ENCODE measurements around the gene PRR23B.
"Not testable (repeated sequence)": the region's sequence is repeated elsewhere in the genome, so short reads cannot be mapped to it uniquely, and the experiment has no call there.

PRR23B gene

DNA sequence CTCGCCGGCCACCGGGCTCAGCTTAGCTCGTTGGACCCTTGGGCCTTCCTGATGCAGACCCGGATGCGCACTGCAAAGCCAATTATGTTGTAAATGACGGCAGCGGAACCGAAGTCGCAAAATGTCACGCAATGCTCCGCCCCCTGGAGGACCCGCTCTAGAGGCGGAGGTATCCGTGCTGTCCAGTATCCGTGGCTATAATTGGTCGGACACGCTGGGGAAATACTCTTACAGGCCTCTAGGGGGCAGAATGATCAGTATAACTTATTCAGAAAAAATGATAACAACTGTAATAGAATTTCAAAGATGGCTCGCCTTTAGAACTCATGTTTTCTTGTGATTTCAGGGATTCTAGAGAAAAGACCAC, at the start of gene PRR23B:
Gene PRR23B (minus strand): TSS at position 59 of the 367 bp plus-strand sequence. CDS start 265 bp downstream, outside the sequence.
- DNase-seq (ENCODE audit: low read depth): no peak

DNA sequence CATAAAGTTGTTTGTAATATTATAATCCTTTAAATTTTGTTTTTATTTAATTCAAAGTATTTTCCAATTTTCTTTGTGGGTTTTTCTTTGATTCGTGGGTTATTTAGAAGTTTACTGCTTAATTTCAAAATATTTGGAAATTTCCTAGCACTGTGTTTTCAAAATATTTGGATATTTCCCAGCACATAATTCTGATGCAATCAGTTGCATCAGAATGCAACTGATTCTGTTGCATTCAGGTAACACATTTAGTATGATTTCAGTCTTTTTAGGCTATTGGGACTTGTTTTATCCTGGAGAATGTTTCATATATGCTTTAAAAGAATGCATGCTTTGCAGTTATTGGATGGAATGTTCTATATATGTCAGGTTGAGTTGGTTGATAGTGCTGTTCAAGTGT, 42.2 kb upstream of the PRR23B start:
- no peak for DNase-seq (ENCODE audit: low read depth)

DNA sequence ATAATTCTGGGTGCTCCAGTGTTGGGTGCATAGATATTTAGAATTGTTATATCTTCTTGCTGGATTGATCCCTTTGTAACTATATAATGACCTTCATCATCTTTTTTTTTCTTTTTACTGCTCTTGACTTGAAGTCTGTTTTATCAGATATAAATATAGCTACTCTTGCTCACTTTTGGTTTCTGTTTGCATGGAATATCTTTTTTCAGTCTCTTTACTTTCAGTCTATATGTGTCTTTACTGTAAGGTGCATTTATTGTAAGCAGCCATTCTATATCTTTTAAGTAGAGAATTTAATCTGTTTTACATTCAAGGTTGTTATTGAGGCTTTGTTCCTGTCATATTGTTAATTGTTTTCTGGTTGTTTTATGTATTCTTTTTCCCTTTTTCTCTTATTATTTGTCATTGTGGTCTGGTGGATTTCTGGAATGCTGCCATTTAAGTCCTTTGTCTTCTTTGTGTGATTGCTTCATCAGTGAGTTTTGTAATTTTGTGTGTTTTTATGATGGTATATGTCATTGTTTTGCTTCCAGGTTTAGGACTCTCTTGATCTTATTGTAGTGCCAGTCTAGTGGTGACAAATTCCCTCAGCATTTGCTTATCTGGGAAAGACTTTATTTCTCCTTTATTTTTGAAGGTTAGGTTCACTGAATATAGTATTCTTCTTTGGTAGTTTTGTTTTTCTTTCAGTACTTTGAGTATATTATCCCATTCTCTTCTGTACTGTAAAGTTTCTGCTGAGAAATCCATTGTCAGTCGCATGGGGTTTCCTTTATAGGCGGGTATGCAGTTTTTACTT, 32.3 kb upstream of the PRR23B start:
- no peak for DNase-seq (ENCODE audit: low read depth)

DNA sequence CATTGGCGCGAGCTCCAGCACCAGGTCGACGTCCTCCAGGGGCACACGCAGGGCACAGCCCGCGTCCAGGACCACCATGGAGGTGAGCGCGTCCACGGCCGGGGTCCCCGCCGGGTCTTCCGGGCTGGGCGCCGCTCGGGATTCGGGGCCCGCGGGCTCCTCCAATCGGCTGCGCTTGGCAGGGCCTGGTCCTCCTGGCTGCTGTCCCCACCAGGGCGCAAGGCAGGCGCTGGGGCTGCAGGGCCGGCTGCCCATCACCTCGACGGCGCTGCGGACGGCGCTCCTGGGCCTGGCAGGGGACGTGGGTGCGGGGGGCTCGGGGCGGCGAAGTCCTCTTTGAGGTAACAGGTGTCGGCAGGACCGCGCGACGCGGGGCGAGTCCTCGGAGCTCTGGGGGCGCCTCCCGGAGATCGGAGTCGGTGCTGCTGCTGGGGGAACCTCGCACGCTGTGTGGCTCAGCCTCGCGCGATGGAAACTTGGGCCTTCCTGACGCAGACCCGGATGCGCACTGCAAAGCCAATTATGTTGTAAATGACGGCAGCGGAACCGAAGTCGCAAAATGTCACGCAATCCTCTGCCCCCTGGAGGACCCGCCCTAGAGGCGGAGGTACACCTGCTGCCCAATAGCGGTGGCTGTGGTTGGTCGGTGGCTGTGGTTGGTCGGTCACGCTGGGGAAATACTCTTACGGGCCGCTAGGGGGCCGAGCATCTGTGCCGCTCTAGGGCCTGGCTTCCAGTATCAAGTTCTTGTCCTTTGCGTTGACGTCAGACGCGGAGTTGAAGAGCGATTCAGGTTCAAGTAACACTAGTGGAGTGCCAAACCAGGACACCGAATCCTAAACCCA, 23.9 kb upstream of the PRR23B start, which contains the start of gene PRR23C:
Gene PRR23C (minus strand): TSS at position 527 of the 845 bp plus-strand sequence. CDS start 272 bp downstream, at position 255.
- no peak for DNase-seq (ENCODE audit: low read depth)

DNA sequence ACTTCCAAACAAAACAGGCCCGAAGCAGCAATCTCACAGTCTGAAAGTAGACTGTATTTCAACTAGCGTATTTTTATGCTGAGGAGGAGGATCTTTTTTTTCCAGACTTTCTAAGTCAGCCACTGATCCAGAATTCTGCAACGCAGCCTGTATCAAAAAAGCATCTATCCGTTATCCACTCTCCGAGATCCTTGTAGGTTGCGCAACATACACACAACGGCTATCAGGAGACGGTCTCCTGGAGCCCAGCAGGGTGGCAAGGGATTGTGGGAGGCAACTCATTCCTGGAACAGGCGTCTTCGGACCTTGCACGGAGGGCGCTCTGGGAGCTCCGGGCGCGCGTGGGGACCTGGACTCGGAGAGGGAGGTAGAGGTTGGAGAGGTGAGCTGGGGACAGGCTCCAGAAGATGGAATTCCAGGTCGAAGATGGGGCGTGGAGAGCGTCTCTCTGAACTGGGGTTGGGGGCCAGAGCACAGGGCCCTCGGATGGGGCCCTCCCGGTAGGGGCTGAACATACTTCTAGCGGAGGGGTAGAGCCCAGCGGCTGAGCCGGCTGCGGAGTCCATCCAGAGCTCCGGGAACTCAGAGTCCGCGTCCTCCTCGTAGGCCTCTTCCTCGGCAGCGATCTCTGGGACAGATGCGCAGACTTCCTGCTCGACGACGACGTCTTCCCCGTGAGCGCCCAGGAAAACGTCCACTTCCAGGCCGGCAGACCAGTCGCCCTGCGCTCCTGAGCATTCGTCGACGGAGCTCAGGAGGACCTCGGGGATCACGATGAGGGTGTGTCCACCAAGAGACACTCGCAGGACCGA, 23.0 kb upstream of the PRR23B start:
- no peak for DNase-seq (ENCODE audit: low read depth)

DNA sequence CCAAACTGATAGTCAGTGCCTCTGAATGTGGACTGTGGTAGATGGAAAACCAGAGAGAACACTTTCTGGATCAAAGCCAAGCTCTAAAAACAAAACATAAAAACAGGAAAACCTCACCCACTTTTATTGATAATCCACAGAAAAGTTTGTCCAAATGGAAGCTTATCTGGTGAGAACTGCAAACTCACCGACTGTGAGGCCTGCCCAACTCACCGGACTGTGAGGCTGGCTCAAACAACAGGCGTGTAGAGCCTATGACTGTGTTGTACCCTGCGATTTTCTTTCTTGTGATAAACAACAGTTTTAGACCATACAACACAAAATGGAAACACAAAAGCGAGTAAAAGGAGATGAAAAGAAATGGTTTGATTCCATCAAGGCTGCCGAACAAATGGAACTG, 16.8 kb upstream of the PRR23B start:
- DNase-seq (ENCODE audit: low read depth): no peak

DNA sequence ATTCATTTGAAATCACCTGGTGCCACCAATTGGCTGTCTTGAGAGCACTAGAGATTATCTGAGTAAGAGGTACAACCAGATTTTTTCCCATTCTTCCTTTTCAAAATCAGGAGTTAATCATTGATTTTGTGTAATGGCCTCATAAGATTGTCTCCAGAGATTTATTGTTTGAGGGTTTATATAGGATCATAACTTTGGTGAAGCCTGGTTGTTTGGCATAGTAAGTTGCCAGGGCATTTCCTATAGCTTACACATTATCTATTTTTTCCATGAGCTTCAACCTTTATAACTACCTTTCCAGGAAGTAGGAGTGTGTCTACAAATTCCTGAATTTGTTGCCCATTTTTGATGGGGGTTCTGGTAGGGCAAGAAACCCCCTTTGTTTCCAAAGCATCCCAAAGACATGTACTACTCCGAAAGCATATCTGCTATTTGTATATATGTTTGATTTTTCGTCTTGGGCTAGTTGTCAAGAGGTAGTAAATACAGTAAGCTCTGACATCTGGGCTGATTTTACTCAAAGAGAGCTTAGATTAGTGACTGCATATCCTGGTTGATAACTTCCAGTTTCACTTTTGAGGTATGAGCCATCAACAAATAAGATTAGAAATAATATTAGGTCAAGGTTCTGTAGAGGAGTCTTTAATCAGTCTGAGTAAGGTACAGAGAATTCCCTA, 11.7 kb upstream of the PRR23B start:
- DNase-seq (ENCODE audit: low read depth): no peak

DNA sequence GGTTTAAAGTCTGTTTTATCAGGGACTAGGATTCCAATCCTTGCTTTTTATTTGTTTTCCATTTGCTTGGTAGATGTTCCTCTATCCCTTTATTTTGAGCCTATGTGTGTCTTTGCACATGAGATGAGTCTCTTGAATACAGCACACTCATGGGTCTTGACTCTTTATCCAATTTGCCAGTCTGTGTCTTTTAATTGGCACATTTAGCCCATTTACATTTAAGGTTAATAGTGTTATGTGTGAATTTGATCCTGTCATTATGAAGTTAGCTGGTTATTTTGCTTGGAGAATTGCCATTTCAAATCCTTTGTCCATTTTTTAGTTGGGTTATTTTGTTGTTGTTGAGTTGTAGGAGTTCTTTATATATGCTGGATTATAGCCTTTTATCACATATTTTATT, 9.8 kb upstream of the PRR23B start:
- DNase-seq (ENCODE audit: low read depth): not testable (repeated sequence)

DNA sequence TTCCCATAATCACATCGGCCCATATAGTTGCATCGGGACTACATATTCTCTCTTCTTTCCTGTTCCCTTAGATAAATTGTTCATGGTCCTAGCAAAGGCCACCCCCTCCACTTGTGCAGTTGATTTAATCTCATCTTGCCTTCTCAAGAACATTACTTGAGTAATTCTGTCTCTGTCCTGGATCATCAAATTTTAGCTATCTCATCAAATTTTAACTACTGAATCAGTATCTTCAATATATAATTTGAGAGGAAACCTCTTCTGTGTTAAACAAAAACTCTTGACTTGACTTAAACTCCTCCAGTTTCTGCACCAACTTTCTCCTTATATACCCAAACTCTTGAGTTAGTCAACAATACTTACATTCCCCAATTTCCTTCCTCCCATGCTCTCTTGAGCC, 4.2 kb upstream of the PRR23B start:
- DNase-seq (ENCODE audit: low read depth): no peak

DNA sequence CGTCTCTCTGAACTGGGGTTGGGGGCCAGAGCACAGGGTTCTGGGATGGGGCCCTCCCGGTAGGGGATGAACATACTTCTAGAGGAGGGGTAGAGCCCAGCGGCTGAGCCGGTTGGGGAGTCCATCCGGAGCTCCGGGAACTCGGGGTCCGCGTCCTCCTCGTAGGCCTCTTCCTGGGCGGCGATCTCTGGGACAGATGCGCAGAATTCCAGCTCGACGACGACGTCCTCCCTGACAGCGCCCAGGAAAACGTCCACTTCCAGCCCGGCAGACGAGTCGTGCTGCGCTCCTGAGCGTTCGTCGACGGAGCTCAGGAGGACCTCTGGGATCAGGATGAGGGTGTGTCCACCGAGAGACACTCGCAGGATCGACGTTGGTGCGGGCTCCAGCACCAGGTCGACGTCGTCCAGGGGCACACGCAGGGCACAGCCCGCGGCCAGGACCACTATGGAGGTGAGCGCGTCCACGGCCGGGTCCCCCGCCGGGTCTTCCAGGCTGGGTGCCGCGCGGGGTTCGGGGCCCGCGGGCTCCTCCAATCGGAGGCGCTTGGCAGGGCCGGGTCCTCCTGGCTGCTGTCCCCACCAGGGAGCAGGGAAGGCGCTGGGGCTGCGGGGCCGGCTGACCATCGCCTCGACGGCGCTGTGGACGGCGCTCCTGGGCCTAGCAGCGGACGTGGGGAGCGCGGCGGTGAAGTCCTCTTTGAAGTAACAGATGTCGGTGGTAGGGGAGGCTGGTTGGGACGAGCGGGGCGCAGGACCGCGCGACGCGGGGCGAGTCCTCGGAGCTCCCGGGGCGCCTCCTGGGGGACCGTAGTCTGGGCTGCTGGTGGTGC, 474 bp downstream of the PRR23B start:
- no peak for DNase-seq (ENCODE audit: low read depth)

DNA sequence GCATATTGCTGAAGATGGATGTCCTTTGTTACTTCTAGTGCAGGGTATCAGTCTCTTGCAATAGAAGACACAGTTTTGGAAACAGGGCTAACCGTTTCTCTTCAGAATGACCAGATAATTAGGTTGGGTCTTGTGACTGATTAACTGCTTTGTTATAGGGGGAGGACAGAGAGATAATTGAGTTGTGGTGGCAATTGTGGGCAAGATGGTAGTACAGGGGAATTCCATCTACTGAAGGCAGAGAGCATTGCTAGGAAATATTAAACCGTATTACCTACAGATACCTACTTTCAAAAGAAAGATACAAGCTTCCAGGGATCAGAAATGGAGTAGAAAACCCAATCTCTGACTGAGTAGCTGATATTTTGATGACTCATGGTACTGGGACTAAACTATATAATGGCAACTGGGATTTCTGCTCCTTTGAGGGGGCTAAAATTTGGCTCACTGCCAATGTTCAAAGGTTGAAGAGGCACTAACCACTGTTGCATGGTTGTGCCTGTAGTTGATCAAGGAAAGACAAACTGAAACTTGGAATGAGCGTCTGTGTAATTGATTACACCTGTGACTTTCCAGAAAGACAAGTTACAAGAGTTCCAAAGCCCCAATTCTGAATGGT, 4.2 kb downstream of the PRR23B start:
- no peak for DNase-seq (ENCODE audit: low read depth)

DNA sequence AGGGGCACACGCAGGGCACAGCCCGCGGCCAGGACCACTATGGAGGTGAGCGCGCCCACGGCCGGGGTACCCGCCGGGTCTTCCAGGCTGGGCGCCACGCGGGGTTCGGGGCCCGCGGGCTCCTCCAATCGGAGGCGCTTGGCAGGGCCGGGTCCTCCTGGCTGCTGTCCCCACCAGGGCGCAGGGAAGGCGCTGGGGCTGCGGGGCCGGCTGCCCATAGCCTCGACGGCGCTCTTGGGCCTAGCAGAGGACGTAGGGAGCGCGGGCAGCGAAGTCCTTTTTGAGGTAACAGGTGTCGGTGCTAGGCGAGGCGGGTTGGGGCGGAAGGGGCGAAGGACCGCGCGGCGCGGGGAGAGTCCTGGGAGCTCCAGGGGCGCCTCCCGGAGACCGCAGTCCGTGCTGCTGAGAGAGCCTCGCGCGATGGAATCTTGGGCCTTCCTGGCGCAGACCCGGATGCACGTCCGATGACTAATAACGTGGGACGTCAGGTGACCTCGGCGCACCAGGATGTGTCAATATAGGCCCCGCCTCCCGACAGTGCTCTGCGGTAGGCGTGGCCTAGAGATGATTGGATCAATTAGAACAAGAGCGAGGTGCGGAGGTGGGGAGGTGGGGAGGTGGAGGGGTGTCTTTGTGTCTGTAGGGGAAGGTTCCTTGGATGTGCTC, 14.5 kb downstream of the PRR23B start, which contains the start of gene PRR23A:
Gene PRR23A (minus strand): TSS at position 218 of the 666 bp plus-strand sequence. CDS start 0 bp downstream, at position 218.
- no peak for DNase-seq (ENCODE audit: low read depth)

DNA sequence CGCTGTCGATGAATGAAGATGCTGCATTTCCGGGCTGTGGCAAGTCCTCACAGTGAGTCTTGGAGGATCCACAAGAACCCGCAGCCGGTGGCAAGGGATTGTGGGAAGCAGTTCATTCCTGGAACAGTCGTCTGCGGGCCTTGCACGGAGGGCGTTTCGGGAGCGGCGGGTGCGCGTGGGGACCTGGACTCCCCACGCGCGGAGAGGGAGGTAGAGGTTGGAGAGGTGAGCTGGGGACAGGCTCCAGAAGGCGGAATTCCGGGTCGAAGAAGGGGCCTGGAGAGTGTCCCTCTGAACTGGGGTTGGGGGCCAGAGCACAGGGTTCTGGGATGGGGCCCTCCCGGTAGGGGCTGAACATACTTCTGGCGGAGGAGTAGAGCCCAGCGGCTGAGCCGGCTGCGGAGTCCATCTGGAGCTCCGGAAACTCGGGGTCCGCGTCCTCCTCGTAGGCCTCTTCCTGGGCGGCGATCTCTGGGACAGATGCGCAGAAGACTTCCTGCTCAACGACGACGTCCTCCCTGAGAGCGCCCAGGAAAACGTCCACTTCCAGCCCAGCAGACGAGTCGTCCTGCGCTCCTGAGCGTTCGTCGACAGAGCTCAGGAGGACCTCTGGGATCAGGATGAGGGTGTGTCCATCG, 15.3 kb downstream of the PRR23B start:
- DNase-seq (ENCODE audit: low read depth): no peak

DNA sequence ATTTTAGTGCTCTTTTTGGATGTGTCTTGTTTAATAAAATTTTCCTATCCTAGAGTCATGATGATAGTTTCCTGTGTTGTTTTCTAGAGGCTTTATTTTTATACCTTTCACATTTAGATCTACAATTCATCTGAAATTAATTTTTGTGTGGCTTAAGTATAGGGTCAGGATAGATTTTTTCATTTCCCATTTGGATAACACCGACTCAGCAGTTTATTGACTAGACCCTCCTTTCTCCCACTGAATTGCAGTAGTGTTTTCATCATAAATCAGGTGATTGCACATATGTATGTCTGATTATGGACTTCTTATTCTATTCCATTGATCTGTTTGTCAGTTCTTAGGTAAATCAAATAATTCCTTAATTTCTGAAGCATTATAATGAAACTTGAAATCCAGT, 25.0 kb downstream of the PRR23B start:
- no peak for DNase-seq (ENCODE audit: low read depth)

DNA sequence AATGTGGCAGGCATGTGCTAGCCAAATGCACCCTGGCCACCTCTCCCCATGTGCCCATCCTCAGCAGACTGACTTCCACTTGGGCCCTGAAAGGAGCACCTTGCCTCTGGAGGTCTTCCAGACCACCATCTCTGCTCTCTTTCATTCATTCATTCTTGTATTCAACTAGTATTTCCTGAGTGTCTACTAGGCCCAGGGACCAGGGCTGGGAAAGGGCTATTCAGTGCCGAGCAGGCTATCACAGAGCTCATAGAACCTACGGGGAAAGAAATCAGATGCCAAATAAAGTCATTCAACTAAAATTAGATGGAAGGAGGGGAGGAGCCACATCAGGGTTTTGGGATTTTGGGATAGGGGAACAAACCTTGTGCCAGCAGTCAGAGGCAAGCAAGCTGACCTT, 33.5 kb downstream of the PRR23B start:
- no peak for DNase-seq (ENCODE audit: low read depth)

DNA sequence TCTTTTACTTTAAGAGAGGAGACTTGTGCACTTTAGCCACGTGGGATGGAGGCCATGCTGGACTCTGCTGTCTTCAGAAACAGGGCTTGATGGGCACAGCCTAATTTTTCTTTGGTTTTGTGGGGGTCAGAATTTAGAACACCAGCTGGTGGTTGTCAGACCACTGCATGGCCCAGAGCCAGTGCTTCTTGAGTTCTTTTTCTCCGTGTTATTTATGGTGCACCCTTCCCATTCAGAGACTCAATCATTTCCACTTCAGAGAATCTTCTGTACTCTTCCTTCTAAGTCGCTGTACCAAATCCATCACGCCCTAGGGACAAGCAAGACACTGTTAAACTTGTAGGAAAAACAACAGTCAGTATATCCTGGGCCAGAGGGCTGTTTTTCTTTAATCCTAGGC, 34.8 kb downstream of the PRR23B start:
- DNase-seq (ENCODE audit: low read depth): no peak

DNA sequence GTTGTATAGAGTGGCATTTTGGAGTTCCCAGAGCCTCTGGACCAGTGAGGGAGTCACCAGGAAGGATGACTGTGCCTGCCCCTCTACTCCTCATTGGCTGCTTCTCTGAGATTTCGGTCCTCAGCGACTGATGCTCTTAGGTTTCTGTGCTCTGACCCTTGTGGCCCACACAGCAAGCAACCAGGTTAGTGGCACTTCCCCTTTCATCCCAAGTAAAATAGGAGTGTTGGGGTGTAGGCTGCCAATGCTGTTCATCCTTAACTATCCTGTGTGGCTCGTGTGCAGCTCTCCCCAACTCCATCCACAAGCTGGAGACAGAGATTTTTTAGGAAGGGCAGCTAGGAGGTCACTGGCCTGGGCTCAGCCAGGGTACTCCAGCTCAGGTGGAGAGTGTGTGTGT, 35.9 kb downstream of the PRR23B start:
- no peak for DNase-seq (ENCODE audit: low read depth)

DNA sequence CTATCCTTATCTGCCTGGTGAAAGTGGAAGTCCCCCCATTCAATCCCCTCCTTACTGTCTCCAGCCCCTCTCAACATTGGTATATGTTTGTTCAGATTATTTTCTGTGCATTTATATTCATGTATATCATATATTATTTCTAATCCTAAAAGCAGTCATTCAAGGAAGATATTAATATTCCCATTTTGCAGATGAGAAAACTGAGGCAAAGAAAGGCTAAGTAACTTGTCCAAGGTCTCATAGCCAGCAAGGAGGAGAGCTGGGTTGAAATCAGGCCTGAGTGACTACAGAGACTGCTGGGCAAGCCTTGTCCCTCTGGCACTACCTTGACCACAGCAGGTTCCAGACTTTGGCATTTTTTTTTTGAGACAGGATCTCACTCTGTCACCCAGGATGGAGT, 44.7 kb downstream of the PRR23B start:
- DNase-seq (ENCODE audit: low read depth): no peak

DNA sequence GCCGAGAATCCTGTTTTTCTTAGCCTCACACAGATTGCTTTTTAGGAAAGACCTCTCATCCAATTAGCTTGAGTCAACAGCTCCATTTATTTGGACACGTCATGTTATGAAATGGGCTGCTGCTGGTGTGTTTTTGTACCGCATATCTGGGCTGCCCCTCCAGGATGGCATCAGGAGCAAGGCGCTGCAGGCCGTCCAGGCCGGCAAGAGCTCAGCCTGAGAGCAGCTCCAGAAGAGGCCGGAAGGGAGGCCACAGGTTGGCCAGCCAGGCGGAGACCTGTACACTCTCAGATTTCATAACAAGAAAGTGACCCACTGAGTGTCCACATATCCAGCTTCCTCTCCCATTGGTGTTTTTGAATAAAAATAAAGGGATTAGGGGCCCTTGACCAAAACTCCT, 45.4 kb downstream of the PRR23B start:
- DNase-seq (ENCODE audit: low read depth): no peak
